Ammon's horn (tissue), 1 donor: ENCODE measurements around the gene HAND1.

Source experiments
- DNase-seq: peaks from one replicate; pipeline ENCODE4 v3.0.0-alpha.2; 2016; ENCODE audit warnings: low spot score

HAND1 gene

DNA sequence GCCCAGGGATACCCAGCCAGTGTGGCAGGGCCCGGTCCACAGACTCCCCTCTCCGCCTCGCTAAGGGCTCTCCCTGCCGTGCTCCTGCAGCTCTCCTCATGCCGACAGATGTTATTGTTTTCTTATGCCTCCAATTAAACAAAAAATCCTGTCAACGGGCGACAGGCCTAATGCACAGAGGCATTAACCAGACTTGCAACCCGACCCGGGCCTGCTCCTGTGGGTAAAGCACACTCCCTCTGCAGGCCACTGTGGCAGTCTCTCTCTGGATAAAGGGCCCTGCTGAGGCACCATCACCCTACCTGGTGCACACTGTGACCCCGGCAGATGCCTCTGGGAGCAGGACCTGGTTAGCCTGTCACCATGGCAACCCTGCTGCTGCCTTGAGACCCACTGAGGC lies 27.5 kb upstream of the HAND1 start:
- no peak for DNase-seq

DNA sequence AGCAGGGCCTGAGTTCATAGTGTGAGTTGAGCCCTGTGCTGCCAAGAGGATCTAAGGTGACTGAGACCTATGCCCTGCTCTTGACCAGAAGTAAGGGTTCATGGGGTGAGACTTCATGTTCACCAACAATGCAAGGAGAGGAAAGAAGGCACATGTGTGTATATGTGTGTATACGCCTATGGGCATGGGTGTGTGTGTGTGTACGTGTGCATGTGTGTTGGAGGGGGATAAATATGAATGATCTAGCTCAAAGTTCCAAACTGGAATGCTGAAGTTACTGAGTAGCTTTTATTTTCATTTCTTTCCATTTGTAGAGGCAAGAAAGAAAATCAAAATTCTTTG lies 25.6 kb upstream of the HAND1 start:
- DNase-seq = no peak

DNA sequence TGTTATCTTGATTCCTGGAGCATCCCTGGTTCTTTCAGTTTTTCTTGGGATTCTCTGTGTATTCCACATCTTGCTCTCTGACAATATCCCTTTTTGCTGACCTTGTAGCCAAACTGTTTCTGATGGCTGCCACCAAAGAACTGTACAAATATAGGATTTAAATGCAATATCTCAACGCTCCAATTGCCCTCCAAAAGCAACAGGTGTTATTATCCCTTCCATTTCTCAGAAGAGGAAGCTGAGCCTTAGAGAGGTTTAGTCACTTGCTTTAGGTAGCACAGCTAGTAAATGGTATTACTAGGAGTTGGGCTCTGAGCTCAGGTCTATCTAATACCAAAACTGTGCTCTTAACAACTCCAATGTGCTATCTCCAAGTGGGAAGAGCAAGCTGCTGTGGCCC lies 24.2 kb upstream of the HAND1 start:
- no peak for DNase-seq

DNA sequence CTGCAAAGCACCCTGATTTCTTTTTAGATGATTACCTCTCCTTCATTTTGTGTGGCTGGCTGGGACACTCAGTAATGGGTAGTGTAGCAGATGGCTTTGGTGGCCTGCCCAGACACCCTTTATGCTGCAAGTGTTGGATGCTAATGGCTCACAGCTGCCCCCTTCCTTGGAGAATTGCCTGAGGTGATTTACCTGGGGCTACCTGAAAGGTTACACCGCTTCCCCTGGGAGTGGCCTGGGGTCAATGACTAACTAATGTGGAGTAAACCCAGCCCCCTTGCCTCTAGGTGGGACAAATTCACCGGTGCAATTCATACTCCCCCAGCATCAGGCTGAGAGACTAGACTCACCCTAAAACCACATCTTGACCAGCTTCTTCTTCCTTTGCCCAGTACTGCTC lies 23.5 kb upstream of the HAND1 start:
- DNase-seq = no peak

DNA sequence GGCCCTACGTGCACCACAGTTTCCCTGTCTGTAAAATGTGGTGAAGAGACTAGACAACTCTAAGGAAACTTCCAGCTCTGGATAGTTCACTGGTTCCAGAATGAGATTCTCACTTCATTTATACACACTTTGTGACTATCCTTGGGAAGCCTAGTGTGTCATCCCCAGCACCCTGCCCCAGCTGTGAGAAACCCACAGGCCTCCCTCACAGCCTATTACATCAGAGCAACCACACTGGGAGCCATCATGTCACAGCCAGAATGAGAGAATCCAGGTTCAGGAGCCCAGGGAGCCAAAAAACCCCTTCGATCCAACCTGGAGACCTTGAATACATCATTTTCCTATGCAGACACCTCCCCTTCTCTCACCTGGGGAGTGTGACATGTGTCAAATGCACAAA lies 21.0 kb upstream of the HAND1 start:
- DNase-seq = no peak

DNA sequence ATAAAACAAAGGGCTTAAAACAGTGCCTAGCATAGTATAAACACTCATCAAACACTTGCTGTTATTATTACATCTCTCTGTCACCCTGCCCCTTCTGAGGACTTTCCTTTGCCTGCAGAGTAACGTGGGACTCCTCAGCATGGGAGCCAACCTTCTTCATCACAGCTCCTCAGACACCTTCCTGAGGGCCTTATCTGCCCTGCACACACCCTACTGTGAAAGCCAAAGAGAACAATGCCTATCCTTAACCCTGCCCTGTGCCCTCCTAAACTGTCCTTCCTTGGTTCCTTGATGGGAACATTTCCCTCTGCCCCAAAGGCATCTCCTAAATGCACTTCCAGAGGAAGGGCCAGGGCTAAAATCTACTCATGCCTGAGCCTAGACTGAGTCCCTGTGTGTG lies 20.6 kb upstream of the HAND1 start:
- DNase-seq = no peak

DNA sequence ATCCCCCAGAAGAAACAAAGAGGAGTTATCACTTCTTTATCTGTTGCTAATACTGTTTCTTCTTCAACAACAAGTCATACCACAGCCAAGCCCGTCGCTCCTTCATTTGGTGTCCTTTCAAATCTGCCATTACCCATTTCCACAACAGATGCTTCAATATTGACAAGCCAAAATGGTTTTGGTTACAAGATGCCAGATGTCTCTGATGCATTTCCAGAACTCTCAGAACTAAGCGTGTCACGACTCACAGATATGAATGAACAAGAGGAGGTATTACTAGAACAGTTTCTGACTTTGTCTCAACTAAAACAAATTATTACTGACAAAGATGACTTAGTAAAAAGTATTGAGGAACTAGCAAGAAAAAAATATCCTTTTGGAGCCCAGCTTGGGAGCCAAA lies 16.0 kb upstream of the HAND1 start:
- peak; percentile 15 for DNase-seq

DNA sequence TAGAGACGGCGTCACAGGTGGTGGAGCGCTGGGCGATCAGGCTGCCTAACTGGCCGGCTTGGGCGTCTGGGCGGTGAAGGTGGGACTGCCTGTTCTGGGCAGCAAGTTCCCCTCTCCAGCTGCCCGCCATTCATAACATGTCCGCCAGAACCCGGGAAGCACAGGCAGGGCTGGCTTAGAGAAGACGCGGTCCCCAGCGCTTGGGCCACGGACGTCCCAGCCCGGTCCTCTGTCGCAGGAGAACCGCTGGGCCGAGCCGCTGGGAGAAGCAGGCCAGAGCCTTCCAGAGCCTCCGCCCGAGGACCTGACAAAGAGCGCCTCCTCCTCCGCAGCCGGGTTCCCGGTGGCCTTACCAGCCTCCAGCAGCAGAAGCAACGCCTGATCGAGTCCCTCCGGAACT lies 15.2 kb upstream of the HAND1 start:
- DNase-seq = no peak

DNA sequence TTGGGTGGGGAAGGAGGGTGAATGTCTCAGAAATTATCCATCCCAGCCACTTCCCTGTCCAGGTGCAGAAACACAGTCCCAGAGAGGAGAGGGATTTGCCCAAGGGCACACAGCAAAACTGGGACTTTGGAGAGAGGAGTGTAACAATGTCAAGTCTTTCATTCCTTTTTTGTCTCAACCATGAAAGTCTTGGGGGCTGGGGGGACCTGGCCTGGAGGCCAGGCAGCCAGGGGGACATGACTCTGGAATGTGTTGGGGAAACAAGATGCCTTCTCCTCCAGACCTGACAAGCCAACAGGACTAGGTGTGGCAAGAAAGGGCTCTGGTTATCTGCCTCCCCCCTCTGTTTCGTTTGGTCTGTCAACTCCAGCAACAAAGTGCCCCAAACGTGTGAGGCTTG lies 13.9 kb upstream of the HAND1 start:
- no peak for DNase-seq

DNA sequence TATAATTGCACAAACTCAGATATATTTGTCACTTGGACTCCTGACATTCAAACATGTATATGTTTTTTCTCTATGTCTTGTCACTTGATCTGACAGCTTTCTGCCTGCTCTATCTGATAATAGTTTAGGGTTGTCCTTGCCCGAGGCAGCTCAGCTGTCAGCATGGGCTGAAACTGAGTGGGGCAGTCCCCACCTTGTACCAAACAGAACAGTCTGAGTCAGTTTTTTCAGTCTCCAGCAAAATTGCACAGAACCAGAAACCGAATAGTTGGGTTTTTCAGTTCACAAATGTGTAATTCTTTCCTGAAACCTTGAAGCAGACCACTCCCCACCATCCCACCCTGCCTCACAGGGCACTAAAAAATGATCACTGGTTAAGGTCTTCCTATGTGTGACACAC lies 9.5 kb upstream of the HAND1 start:
- DNase-seq = no peak

DNA sequence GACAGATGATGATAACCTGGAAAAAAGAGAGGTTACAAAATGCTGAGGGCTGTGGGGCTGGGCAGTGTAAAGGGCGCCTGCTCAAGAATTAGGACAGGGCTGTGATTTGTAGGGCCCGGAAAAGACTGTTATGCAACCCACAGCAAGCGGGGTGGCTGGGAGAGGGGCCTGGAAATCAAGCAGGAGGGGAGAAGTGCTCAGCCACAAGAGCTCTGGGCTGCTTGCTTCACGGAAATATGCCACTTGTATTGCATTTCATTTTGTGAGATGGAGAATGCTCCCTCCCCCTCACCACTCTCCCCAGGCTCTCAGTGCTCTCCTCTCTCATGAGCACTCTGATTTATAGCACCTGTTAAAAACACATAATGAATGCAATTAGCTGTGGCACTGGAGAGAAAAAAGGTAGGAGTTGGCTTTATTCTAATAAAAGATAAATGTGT lies 8.4 kb upstream of the HAND1 start:
- no peak for DNase-seq

DNA sequence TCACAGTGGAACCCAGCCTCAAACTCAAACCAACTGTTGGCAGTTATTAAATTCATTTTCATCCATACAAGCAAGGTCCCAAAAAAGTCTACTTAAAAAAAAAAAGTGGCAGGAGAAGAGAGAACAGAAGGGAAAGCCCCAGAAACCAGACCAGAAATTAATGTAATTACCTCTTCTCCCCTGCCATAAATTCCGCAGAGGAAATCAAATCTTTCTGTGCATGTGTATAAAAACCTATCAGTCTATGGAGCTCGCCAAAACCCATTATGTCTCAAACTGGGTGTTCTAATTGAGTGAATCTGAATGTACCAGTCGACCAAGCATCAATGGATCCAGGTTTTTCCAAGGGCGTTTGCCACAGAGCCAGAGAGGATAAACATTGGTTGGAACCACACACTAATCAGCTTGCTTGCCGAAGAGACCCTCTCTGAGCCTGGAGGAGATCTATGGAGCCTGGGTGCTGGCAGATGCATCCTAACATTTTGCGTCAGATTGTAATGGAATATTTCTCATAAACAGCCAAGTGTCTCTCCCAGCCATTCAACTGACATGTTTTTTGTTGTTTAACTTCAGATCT lies 7.9 kb upstream of the HAND1 start:
- no peak for DNase-seq

DNA sequence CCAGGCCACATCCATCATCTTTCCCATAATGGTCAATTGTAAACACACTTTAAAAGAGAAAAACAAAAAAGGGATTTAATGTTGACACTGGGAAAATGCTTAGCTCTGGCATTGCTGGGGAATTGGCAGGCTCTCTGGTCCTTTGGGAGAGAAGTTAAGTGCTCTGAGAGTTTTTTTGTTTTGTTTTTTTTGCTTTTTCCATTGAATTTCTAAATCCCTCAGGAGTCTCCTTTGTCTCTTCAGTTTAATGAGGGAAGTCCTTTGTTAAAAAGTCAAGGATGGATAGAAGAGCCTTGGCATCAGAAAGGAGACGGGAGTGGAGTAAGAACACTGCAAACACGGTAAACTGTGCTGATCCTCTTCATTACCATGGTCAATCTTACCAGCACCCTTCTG lies 7.1 kb upstream of the HAND1 start:
- DNase-seq = no peak

DNA sequence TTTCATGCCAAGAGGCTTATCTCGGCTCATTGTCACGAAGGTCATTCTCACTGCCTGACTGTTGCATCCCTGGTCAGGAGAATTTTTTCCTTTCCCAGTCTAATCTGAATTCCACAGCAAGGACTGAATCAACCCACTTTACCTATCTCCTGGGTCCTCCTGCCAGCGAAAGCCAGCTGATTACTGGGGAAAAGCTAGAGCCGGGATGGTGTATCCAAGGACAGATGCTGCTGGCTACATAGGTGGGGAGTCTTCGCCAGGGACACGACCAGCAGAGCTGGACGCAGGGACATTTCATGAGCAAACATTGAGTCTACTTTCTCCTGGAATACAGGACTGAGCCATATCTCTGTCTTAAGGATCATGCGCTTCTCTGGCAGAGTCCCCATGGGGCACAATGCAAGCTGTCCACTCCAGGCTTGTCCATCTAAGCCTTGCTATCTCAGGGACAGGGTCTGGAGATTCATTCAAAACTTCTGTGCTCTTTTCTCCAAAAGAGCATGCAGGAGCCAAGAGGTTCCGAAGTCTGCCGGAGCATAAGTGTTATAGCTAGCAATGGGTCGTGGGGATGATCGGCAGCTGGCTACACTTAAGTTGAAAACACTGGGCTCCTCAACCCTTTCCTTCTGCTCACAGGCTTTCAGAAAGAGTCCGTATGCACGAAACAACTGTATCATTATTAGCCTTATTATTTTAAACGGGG lies 6.5 kb upstream of the HAND1 start:
- no peak for DNase-seq

DNA sequence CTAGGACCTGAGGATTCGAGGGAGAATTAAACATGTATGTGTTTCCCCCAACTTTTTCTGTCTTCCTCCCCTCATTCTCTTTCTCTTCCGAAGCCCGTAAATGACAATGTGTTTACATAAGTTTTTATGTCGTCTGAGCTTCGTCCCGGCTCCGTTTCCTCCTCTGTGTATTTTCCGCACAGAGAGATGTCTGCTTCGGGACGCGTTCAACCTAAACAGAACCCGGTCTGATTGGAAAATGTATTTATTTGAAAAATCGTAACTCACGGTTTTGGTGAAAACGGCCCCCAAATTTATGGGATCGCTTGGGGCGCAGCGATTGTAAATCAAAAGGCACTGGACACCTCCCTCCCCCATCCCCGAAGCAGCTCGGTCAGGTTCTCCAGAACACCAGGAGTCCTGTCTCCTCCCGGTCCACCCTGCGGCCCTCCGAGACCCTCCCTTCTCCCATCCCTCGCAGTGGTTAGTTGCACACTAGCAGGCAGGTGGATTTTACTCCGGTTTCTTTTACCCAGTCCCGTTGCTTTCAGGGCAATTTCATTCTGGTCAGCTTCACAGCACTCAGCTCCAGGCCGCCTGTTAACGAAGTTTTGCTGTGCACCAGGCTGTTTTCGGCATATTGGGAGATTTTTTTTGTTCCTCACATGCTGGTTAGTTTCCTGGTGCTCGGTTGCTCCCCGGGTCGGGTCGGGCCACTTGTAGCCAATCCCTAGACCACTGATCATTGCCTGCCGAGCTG lies 5.8 kb upstream of the HAND1 start:
- DNase-seq = no peak

DNA sequence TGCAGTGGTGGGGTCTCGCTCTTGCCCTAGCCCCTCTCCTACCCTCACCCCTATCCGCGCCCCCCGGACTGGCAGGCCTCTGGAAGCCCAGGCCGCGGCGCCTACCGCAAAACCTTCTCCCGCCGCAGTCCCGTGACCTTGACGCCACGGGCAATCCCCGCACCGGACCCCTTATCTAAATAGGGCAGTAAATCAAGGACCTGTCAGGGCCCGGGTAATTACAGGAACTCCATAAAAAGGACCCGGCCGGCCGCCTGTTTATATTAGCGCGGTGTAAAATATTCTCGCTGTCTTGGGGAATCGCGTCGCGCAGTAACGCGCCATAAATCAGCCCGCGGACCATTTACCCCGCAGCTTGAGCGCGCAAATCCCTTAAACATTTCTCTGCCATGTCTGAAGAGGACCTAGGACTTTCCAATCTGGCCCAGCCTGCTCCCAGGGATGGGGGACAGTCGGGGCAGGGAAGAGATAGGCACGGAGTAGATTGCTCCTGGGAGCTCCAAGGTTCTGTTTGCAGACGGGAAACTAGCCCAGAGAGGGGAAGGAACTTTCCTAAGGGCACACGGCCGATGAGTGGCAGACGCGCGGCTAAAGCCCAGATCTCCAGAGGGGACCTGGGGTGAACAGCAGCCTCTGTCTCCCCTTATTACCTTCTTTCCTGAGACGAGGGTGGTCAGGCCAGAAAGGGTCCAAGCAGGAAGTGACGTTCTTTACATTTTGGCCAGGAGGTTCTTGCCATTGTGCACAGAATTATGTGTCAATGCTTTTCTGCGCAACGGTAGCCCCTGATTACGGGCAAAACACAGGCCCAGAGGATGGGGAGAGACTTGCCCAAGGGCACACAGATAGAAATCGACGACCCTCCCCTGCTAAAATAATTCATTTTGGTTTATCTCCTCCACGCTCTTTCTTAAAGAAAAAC lies 4.8 kb upstream of the HAND1 start:
- DNase-seq = no peak

DNA sequence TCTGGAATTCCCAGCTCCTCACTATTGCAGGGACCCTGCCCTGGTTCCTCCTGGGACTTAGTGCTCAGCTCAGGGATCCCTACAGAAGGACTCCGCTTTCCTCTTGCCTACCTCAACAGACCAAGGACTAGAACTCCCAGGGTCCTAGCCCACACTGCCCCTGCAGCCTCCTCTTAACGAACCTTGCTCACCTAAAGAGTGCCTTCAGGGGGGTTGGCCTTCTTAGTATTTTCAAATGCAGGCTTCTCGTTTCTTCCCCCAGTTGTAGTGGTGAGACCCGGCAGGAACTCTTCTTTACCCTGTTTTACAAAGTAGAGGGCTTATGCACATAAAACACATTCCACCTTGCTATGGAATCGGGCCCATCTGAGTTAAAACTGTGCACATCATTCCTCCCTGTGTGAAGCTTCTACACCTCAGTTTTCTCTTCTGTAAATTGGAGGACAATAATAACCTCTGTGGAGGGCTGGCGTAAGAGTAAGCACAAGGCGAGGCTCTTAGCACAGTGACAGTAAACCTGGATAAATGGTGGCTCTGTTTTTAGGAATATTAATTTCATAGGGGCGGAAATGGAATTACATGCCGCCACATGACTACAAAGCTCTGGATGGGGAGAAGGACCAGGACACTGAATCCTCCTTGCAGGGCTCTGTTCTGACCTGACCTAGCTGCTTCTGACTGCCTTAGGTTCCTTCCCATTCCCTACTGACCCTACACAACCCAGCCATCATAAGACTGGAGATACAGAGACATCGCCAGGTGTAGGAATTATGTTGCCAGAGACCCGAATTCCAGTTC lies 3.8 kb upstream of the HAND1 start:
- no peak for DNase-seq

DNA sequence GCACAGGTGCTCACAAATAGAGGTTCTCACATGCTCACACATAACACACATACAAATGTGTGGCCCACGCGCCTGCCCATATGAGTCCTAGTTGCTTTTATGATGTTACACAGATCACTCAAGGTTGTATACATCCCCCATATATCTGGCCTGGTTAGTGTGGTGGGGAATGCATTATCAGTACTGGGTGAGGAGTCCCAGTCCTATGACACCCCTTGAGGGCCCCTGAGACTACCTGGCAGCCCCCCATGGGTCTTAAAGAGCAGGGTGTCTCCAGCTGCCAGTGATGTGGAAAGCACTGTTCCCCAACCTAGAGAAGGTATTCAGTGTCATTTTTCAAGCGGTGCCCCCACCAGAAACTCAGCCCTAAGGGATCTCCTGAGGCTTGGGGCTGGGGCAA lies 2.8 kb upstream of the HAND1 start:
- DNase-seq = no peak

DNA sequence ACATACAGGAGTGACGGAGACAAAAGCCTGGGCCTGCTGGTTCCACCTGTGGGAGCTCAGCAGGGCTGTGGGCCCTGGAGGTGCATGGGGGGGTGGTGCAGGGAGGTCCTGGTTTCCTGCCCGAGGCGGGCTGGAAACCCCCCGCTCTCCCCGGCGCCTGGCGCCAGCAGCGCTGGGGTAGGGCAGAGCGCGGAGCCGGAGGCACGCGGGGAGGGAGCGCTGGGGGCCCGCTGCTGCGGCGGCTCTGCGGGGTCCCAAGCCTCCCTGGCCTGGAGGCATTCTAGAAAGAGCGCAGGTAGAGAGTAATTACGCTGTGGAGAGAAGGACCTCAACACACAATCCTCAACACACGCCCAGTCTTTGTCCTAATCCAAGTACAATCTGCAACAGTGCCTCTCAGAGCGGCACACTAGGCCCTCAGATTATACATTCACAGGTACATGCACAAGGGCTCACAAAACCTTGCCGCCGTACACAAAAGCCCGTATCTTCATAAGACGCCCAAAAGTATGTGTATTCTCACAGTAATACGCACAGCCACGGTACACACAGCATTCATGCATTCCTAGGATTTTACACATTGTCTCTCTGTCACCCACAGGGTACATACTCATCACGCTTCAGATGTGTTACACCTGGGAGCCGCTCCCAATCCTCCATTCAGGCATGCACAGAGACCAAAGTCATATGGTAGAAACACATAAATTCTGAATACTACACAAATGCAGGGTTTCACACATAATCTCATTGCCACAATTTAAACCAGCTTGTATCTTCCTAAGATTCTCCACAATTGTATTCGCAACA lies 2.1 kb upstream of the HAND1 start:
- no peak for DNase-seq

DNA sequence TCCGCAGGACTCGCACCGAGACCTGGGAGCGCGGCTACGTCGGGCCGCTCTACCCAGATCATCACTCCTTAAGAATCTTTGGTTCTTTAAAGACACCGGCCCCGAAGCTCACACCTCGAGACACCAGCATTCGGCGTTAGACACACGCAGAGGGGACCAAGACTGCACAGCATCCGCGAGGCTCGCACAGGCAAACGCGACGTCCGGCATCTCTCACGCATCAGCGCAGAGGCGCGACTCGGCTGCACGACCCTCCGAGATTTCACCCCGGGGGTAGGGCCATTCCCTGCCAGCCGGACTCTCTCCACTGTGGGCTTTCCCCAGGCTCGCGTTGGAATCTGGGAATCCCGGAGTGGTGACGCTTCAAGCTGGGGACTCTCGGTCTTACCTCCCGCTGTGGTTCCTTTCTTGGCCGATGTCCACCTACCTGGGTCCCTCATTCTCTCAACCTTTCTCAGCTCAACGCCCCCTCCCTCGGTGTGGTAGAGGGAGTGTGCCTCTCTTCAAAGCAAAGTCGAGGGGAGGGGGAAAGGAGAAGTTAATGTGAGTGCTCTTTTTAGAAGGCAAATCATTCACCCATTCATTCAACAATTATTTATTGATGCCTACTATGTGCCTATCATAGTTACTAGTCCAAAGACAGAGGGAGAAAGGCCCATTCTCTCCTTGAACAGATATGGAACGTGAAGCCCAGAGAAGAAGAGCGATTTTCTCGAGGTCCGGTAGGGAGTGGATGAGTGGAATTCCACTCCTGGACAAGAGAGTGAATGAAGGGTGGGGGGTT lies 1.3 kb upstream of the HAND1 start:
- no peak for DNase-seq
